Measurements from ENCODE around the gene SKI.
"Not testable (repeated sequence)": the region's sequence is repeated elsewhere in the genome, so short reads cannot be mapped to it uniquely, and the experiment has no call there.

SKI gene

GRCh38 chr1:2231532-2232254 lies 3.6 kb downstream of the SKI start:
- no peak for DNase-seq

DNA sequence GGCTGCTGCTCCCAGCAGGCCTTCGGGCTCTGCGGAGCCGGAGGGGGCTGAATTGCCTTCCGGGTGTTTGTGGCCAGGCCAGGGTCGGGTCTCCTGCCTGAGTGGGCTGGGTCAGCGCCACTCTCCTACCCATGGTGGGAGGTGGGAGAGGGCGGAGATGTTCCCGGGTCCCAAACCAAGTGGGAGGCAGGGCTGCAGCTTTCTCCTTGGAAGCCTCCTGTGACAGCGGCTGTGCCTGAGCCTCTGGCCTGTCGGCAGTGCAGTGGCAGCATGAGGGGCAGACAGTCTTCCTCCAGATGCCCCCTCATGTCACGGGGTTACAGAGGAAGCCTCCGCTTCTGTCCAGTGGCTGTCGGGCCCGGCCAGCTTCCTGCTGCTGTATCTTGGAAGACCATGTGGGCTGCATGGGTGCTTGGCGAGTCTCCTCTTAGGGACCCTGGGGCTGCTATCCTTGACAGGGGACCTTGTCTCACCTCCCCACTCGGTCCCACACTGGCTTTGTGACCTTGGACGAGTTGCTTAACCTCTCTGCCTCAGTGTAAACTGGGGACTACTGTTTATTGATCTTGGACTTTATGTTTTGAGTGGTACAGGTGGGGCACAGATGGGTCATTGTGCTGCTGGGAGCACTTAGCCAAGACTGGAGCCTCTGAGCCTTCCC lies 4.3 kb downstream of the SKI start:
- no peak for DNase-seq

DNA sequence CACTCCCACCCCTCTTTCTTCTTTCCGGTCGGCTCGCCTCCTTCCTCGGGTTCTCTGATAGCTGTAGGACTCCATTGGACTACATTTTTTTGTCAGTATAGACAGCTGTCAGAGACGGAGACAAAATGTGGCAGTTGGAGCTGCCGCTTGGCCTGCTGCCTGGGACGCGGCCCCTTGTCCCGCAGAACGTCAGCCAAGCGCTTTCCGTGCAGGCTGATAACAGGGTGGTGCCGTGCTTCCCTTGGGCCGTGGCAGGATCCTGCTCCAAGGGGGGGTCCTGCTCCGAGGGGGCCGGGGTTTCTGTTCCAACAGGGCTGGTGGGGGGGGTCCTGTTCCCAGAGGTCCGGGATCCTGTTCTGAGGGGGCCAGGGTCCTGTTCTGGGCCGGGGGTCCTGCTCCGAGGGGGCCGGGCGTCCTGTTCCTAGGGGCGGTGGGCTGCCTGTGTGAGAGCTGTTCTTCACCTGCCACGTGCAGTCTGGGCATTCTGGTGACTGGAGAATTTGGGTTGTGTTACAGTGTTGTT lies 4.9 kb downstream of the SKI start:
- no peak for DNase-seq

- no peak for DNase-seq
Observed at GRCh38 chr1:2233468-2233867, 5.3 kb downstream of the SKI start.

DNA sequence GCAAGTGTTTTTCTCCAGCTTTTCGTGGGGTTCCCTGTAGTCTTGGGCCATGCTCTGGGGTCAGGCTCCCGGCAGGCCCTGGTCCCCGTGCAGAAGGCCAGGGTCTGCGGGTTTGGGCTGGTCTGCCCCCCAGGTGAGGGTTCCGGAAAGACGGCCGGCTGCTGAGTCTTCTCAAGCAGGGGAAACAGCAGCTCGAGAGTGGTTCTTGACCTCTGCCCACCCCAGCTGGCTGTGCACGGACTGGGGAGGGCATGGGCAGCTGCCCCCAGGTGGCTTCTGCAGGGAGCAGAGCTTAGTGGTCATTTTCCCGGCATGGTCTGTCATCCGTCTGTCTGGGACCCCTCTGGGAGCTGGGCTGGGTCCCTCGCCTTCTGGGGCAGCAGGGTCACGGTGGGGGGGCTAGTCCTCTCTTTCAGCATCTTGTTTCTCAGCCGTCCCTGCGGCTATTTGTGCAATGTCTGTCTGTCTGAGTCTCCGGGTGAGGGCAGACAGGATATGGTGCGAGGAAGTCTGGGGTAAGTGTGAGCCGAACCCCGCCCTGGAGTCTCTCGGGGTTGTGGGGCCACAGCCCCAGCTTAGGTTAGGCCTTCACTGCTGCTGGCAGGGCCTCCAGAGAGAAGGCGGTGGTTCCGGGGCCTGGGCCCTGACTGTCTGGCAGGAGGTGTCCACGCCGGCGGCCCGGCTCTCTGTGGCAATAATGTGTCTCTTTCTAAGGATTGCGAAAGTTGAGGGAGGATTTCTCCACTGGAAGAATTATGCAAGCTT lies 6.1 kb downstream of the SKI start:
- peak; percentile 70 for DNase-seq

DNA sequence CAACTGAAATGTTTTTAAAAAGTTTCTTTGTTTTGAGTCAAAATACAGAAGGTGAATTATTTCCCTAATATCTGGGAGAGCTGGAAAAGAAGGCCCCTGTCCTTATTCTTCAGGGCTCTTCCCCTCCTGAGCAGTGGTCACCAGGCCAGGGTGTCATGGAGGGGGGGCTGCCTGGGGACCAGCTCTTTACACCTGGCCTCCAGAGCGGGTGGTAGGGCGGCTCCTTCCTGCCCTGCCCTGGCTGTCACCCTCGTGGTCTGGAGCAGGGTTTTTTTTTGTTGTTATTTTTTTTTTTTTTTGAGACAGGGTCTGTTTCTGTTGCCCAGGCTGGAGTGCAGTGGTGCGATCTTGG lies 6.6 kb downstream of the SKI start:
- no peak for DNase-seq

DNA sequence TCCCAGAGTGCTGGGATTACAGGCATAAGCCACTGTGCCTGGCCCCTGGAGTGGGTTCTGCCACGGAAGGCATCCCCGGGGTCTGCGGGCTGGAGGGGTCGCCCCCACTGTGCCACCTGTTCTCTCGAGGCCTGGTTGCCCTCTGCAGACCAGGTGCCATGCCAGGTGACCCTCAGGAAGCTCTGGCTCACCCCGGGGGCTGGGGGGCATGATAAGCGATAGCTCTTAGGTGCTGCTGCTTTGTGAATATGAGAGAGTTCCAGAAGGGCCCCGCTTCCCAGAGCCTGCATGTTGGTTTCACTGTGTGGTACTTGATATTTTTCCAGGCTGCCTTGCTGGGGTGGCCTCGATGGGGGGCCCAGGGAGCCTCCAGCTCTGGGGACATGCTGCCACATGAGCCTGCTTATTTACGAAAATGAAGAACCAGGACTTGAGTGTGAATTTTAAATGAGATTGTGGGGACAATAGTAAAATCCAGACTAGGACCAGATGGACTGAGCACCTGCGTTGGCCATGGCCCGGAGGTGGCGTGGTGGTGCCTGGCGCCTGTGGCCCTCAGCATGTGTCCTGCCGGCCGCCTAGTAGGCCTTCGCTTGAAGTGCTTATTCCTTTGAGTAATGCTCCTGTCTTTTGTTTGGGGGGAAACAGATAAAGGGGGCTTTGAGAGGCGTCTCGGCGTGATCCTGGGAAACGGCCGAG lies 7.3 kb downstream of the SKI start:
- DNase-seq, result no peak

DNA sequence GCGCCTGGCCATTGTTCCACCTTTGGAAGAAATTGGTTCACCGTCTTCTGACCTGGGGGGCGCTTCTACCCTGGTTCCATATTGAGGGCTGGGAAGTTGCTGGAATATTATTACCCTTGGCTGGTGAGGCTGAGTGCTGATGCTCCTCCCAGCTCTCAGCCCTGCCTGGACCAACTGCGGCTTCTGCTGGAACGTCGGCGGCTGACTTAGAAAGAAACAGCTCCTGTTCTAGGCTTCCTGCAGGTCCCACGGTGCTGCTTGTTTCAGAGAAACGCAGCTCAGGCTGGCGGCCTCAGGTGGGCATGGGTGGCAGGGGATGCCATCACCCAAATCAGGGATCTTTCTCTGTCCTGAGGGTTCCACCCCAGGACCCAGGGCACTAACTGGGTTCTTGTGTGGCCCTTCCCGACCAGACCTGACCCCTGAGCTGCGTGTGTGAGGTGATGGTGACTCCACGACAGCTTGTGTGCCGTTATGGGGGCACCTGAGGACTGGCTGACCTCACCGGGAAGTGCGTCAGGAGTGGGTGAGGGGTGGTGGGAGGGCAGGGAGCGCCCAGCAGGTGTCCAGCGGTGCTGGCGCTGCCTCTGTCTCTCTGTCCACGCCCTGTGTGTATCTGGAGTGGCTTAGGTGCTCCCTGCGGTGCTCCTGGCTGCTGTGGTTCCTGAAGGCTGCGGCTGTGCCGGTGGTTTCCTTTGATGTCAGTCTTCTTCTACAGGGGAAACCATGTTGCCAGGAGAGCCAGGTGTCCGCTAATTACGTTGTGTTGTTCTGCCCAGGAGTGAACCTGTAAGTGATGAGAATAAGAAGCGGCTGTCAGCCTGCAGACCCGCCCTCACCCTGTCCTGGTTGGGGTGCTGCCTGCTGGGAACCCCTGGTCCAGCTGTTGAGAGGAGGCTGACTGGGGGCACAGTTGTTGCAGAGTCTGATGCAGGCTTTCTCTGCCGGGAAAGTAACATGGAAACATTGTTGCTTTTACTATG lies 8.9 kb downstream of the SKI start:
- no peak for DNase-seq

GRCh38 chr1:2237773-2238172 lies 9.7 kb downstream of the SKI start:
- DNase-seq, result no peak

DNA sequence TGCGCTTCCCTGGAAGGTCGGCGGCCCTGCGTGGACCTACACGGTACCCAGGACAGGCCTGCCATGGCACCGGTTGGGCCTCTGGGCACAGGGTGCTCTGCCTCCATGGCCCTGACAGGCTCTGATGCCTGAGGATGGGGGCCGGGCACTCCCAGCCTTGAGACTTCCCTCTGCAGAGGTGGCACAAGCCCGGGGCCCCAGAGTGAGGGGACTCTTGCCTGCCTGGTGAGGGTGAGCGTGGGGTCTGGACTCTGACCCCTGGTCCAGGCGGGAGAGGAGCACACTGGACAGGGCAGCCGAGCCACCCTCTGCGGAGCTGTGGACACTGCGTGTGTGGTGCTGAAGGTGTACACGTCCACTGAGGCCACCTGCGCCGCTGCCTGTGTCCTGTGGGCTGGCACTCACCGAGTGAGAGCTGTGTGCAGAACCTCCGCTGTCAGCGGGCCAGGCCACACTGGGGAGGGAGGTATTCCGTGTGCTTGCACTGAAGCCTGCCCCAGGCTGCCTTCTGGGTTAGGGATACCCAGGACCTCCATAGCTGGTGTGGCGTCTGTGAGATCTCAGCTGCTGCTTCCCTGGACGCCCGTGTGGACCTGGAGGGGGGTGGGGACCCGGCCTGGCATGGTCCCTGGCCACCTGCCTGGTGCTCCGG lies 10.4 kb downstream of the SKI start:
- DNase-seq, result no peak

GRCh38 chr1:2239013-2239370 lies 10.9 kb downstream of the SKI start:
- DNase-seq, result no peak

DNA sequence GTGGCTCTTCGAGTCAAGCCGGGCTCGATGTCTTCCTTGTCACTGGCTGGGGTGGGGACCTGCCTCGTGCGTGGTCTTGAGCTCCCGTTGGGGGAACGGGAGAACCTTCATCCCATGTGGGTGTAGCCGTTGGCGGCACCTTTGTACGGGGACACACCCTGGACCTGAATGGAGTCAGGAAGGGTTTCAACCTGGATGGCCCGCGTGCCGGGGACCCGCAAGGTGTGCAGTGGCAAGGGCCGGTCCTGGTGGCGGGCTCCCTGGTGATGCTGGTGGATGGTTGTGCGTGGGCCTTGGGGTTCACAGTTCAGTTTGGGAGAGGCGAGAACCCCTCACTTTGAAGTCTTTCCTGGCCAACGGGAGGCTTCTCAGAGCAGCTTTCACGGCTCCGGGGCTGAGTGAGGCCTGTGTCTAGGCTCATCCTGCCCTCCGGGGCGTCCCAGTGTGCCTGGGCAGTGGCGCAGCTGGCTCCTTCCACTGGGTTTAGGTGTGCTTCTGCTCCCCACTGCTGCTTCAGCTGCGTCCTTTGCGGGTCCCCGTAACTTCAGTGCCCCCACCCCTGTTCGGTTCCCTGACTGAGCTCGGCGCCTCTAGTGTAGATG lies 11.4 kb downstream of the SKI start:
- no peak for DNase-seq

DNA sequence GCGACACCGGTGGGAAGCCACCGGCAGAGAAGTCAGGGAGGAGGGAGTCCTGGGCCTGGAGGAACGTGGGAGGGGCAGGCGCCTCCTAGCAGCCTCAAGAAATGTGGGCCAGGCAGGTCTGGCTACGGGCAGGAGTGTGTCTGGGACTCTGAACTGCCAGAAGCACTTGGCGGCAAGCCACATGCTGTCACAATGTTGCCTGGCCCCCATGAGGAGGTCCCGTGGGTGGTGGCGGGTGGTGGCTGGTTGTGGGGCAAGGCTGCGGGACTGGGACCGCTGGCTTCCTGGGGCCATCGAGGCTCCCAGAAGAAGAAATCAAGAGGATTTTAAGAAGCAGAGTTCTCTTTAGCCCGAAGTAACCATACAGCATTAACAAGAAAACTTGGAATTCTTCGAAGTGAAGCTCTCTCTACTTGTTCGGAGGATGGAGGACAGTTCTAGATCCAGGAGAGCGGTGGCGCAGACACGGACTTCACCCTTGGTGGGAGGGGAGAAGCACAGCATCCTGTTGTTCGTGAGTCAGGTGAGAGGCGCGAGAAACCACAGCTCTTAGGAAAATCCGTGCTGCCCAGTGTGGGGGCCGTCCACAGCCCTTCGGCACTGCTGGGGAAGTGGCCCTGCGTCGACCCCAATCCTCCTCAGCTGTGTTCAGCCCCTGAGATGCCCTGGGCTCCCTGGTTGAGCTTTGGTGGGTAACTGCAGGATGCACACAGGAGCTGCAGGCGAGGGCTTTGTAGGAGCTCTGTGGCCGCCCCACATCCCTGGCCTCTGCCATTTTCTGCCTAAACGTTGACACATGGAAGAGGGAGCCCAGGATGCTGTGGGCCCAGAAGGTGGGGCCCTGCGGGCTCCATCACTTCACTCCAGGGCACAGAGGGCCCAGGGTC lies 12.4 kb downstream of the SKI start:
- no peak for DNase-seq

- no peak for DNase-seq
Observed at GRCh38 chr1:2241820-2242219, 13.7 kb downstream of the SKI start.

- DNase-seq, result no peak
Observed at GRCh38 chr1:2242814-2243725, 15.0 kb downstream of the SKI start.

- not testable (repeated sequence) for DNase-seq
Observed at GRCh38 chr1:2247045-2247394, 18.9 kb downstream of the SKI start.

- no peak for DNase-seq
Observed at GRCh38 chr1:2247760-2248126, 19.6 kb downstream of the SKI start.

DNA sequence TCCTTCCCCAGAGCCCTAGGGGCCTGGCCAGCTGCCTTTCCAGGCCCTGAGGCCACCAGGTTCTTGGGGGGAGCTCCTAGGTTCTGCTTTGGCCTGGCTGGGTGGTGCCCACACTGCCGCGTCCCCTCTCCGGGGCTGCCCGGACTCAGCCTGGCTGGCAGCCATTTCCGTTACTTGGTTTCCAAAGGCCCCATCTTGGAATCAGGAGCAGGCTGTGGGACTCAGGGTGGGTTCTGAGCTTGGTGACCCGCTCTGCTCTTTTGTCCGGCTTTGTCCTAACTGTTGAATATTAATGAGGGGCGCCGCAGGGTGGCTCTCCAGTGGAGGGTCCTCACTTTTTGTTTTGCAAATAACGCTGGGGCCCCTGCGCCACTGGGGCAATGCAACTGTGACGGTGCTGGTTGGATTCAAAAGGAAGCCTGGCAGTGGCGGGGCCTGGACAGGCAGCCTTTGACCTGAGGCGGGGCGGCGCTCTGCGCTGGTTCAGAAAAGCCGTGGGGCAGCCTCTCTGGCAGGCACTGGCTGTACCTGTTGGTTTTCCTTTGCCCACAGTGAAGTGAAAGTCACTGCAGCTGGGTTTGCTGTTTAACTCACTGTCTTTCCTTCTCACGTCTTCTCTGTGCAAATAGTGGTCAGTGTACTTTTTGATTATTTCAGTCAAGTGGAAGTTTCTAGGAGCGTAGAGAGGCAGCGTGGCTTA lies 20.2 kb downstream of the SKI start:
- no peak for DNase-seq

All from KG1 (cell line).